ENCODE measurements around the gene NXPE2. TPM values are rescaled to one million over a fixed set of nuclear protein-coding genes. Genes with fewer than 3 reads are reported as not detected.
A peak's percentile ranks its signal among the peaks of the same experiment; 100 is the strongest.

Gene NXPE2
- total RNA-seq, 4 donors from 2014 or later: not detected

DNA sequence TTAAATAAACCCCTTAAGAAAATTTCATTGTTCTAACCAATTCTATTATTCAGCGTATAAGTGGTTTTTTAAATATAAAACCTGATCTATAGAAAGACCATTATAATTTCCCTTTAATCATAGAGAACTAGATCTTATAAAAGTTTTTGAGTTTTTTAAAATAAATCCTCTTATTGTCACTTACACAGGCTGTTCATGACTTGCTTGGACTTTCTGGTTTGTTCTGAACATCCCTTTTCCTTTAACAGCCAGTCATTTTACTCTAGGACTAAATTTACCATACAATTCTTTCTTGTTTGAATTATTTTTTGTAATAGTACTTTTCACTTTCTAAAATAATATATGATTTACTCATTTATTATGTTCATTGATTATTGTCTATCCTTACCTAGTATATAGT is 4.7 kb downstream of the NXPE2 start:
- Histone ChIP-seq H3K9me3 (no peaks in the 10 kb centered on the region), H3K4me1 (no peaks in the 10 kb centered on the region), H3K36me3 (no peaks in the 10 kb centered on the region), H3K27ac (no peak overlapping the region), H3K4me3 (replicated peaks in 1 of 3) (no peak overlapping the region), H3K27me3 (no peaks in the 10 kb centered on the region)
- 85 to 93% methylated on average over 1 of the region's 1 CpG for WGBS, 2 donors
- no peak for DNase-seq
- TF ChIP-seq, protein P1, sequence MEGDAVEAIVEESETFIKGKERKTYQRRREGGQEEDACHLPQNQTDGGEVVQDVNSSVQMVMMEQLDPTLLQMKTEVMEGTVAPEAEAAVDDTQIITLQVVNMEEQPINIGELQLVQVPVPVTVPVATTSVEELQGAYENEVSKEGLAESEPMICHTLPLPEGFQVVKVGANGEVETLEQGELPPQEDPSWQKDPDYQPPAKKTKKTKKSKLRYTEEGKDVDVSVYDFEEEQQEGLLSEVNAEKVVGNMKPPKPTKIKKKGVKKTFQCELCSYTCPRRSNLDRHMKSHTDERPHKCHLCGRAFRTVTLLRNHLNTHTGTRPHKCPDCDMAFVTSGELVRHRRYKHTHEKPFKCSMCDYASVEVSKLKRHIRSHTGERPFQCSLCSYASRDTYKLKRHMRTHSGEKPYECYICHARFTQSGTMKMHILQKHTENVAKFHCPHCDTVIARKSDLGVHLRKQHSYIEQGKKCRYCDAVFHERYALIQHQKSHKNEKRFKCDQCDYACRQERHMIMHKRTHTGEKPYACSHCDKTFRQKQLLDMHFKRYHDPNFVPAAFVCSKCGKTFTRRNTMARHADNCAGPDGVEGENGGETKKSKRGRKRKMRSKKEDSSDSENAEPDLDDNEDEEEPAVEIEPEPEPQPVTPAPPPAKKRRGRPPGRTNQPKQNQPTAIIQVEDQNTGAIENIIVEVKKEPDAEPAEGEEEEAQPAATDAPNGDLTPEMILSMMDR (IDR thresholded peaks at IDR 0.05): no peak
- TF ChIP-seq POLR2A (IDR thresholded peaks at IDR 0.05): no peak
- intact Hi-C loops (cut with DNase I): no loop called here

DNA sequence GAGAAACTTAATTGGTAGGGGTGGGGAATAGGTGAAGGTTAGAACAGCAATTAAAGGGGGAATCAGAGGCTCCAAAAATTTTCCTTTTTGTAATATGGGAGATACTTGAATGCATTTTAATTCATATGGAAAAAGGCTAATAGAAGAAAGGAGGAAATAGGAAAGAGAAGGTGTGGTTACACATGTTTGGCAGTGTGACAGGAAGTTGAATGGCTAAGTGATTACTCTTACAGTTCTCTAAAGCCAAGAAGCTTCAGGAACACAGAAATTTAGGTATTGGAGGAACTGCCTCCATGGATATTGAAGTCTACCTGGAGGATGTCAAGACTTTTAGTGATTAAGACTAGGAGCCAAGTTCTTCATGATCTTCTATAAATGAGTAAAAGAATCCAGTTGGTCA is 6.3 kb downstream of the NXPE2 start:
- Histone ChIP-seq H3K9me3 (no peaks in the 10 kb centered on the region), H3K27ac (no peak overlapping the region), H3K27me3 (no peaks in the 10 kb centered on the region), H3K4me3 (replicated peaks in 1 of 3) (no peak overlapping the region), H3K4me1 (no peaks in the 10 kb centered on the region), H3K36me3 (no peaks in the 10 kb centered on the region)
- no peak for DNase-seq
- intact Hi-C loops (cut with DNase I): no loop called here
- TF ChIP-seq, protein P1 (IDR thresholded peaks at IDR 0.05): no peak
- no peak for TF ChIP-seq POLR2A (IDR thresholded peaks at IDR 0.05)

DNA sequence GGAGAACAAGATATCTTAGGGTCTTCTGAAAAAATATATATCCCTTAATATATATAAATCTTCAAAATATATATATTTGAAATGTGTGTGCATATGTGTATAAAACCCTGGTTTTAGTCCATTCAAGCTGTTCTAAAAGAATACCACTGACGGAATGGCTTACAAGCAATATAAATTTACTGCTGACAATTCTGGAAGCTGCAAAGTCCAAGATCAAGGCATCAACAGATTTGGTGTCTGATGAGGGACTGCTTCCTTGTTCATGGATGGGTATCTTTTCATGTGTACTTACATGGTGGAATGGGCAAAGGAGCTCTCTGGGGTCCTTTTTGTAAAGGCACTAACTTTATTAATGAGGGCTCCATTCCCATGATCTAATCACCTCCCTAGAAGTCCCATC is 6.8 kb downstream of the NXPE2 start:
- intact Hi-C loops (cut with DNase I): no loop called here
- Histone ChIP-seq H3K4me1 (no peaks in the 10 kb centered on the region), H3K36me3 (no peaks in the 10 kb centered on the region), H3K9me3 (no peaks in the 10 kb centered on the region), H3K4me3 (replicated peaks in 1 of 3) (no peak overlapping the region), H3K27me3 (no peaks in the 10 kb centered on the region), H3K27ac (no peak overlapping the region)
- DNase-seq: no peak
- no peak for TF ChIP-seq POLR2A (IDR thresholded peaks at IDR 0.05)
- TF ChIP-seq, protein P1 (IDR thresholded peaks at IDR 0.05): no peak
- 80 to 91% methylated on average over 1 of the region's 1 CpG for WGBS, 2 donors

DNA sequence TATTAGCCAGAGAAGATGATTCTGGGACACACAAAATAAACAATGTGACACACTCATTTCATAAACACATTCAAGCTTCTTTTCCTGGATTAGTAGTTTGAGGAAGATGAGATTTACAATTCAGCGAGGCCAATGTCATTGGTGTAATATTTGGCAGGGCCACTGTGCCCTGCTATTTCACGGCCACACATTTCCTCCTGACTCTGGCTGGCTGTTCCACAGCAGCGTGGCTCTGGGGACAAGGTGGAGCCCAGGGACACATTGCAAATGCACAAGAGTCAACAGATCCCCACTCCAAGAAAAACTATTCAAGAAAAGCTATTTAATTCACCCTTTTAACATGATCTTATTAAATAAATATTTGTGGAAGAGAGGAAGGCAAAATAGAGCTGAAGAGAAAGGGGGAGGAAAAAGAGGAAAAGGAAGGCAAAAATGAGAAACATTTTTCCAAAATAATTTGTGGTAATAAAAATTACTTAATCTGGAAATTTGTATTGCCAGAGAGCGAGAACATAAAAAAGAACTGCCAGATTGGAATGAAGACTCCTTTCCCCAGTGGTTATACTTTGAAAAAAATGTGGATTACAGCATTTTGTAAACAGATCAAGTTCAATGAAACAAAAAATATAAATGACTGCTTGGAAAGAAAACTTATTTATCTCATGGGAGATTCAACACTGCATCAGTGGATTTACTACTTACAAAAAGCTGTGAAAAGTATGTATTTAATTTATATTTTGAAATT is 27.1 kb downstream of the NXPE2 start:
- Histone ChIP-seq H3K27ac (no peak overlapping the region), H3K27me3 (no peaks in the 10 kb centered on the region), H3K9me3 (no peaks in the 10 kb centered on the region), H3K4me1 (no peaks in the 10 kb centered on the region), H3K36me3 (no peaks in the 10 kb centered on the region), H3K4me3 (replicated peaks in 1 of 3) (no peak overlapping the region)
- 50 to 58% methylated on average over 4 of the region's 4 CpGs for WGBS, 2 donors
- TF ChIP-seq, protein P1 (IDR thresholded peaks at IDR 0.05): no peak
- no peak for TF ChIP-seq POLR2A (IDR thresholded peaks at IDR 0.05)
- peak; percentile 3 to 5 for DNase-seq
- intact Hi-C loops (cut with DNase I): no loop called here

DNA sequence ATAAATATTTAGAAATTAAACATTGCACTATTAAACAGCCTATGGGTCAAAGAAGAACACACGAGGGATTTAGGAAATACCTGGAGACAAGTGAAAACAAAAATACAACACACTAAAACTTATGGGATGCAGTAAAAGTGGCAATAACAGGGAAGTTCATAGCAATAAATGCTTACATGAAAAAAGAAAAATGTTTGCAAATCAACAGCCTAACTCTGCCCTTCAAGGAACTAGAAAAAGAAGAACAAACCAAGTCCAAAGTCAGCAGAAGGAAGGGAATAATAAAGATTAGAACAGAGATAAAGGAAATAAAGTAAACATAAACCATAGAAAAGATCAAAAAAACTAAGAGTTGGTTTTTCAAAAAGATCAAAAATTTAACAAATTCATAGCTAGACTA is 31.6 kb downstream of the NXPE2 start:
- Histone ChIP-seq H3K27me3 (no peaks in the 10 kb centered on the region), H3K4me3 (replicated peaks in 1 of 3) (no peak overlapping the region), H3K36me3 (no peaks in the 10 kb centered on the region), H3K4me1 (no peaks in the 10 kb centered on the region), H3K27ac (no peak overlapping the region), H3K9me3 (no peaks in the 10 kb centered on the region)
- intact Hi-C loops (cut with DNase I): no loop called here
- 94% methylated on average over 1 of the region's 1 CpG for WGBS, 2 donors
- TF ChIP-seq, protein P1 (IDR thresholded peaks at IDR 0.05): no peak
- TF ChIP-seq POLR2A (IDR thresholded peaks at IDR 0.05): no peak
- DNase-seq: no peak
